Lower lobe of right lung (tissue), 2 donors: Measurements from ENCODE around the gene LSAMP. TPM values are rescaled to one million over a fixed set of nuclear protein-coding genes. Genes with fewer than 3 reads are reported as not detected.

Experiments used
- ATAC-seq, 2 donors: fragments of 200-7000 bp; cut with Tn5 transposase; one replicate each; pipeline ENCODE4 v1.9.1; 2020 to 2022; ENCODE audit warnings: mild to moderate bottlenecking in 2 of 2, moderate library complexity in 2 of 2
- DNase-seq: peaks from one replicate; pipeline ENCODE4 v3.0.0-alpha.2; 2020
- H3K27ac ChIP-seq: fragments of 200-600 bp; one replicate; pipeline ENCODE4 v1.8.0; 2022
- H3K27me3 ChIP-seq: fragments of 200-600 bp; one replicate; pipeline ENCODE4 v1.8.0; 2022; ENCODE audit warnings: low read depth
- H3K36me3 ChIP-seq: fragments of 200-600 bp; one replicate; pipeline ENCODE4 v1.8.0; 2022; ENCODE audit warnings: mild to moderate bottlenecking
- H3K4me1 ChIP-seq: fragments of 200-600 bp; one replicate; pipeline ENCODE4 v1.8.0; 2022
- H3K4me3 ChIP-seq: fragments of 200-600 bp; one replicate; pipeline ENCODE4 v1.8.0; 2022; ENCODE audit warnings: mild to moderate bottlenecking
- H3K9me3 ChIP-seq: fragments of 200-600 bp; one replicate; pipeline ENCODE4 v1.8.0; 2022
- intact Hi-C: fragments of 100-400 bp; cut with DNase I; formaldehyde crosslinking; loops from one replicate; pipeline ENCODE4 v1.11.0; 2022
- total RNA-seq: library from RNA; stranded (reverse); fragmentation: NEBNext Ultra II Directional; extraction: Animal tissue kit (Norgen Biotek cat#: 25700); gene quantifications from one replicate; pipeline ENCODE4 v1.2.1, GENCODE V29; 2021
- TF ChIP-seq, protein P1 (sequence below): fragments of 200-600 bp; IDR thresholded peaks from one replicate; pipeline ENCODE4 v1.8.0; 2022; ENCODE audit warnings: antibody characterized with exemption, mild to moderate bottlenecking
- donor health status: DM: no; HTN: yes; CAD: no; lungs with severe emphysema.

Gene LSAMP
- total RNA-seq, 1 donor from 2014 or later = 20.1 TPM

DNA sequence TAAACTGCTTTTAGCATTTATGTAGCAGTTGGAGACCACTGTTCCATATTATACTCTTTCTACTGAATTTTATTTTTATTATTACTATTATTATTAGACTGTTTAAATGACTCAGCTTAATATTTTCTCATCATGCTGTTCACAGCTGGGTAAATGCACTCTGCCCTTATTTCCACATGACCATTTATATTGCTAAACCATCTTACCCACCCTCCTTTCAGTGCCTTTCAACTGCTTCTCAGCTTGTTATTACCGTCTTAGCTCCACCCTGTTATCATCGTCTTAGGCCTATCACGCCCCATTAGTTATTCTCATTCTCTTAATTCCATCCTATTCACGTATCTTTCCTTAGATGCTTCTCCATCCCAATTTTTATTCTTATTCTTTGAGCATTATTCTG is 609.3 kb downstream of the LSAMP start:
- Histone ChIP-seq H3K4me1 (no peaks in the 10 kb centered on the region), H3K27ac (no peak overlapping the region), H3K27me3 (no peaks in the 10 kb centered on the region), H3K4me3 (no peak overlapping the region), H3K9me3 (no peaks in the 10 kb centered on the region), H3K36me3 (no peaks in the 10 kb centered on the region)
- ATAC-seq = no peak
- intact Hi-C loops = no loop called here
- no peak for DNase-seq
- TF ChIP-seq, protein P1, sequence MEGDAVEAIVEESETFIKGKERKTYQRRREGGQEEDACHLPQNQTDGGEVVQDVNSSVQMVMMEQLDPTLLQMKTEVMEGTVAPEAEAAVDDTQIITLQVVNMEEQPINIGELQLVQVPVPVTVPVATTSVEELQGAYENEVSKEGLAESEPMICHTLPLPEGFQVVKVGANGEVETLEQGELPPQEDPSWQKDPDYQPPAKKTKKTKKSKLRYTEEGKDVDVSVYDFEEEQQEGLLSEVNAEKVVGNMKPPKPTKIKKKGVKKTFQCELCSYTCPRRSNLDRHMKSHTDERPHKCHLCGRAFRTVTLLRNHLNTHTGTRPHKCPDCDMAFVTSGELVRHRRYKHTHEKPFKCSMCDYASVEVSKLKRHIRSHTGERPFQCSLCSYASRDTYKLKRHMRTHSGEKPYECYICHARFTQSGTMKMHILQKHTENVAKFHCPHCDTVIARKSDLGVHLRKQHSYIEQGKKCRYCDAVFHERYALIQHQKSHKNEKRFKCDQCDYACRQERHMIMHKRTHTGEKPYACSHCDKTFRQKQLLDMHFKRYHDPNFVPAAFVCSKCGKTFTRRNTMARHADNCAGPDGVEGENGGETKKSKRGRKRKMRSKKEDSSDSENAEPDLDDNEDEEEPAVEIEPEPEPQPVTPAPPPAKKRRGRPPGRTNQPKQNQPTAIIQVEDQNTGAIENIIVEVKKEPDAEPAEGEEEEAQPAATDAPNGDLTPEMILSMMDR = no peak

DNA sequence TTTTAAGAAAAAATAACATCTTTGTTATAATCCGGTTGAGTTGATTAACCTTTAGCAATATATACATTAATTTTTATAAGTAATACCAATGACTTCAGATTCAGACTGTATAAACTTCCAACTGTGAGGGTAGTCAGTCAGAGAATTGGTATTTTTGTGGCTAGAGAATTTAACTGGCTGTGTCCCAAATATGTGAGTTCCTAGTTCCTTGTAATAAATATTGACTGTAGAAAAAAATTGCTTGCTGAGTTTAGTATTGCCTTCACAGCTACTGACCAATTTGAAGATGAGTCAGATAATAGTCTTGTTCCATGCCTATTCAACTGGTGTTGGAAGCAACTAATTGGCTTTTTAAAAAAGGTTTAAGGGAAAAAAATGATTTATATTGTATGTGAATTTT is 611.2 kb downstream of the LSAMP start:
- Histone ChIP-seq H3K27ac (no peak overlapping the region), H3K4me3 (no peak overlapping the region), H3K9me3 (no peaks in the 10 kb centered on the region), H3K27me3 (no peaks in the 10 kb centered on the region), H3K4me1 (no peaks in the 10 kb centered on the region), H3K36me3 (no peaks in the 10 kb centered on the region)
- DNase-seq (no peak), ATAC-seq (no peak)
- intact Hi-C loops = no loop called here
- TF ChIP-seq, protein P1 = no peak

DNA sequence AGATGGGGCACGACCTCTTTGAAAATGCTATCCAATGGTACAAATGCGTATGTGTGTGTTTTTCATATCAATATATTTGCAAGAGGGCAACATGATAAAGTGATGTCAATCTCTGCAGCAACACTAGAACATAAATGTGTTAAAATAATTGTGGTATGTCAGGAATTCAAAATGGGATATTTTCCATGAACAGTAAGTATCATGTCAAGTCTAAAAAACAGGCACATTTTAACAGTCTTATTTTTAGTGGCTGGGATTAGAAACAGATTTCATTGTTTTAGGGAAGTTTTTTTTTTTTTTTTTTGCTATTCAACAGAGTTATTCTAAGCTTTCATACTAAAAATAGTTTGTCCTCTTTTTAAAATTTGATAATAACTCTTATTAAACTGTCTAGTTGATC is 612.2 kb downstream of the LSAMP start:
- H3K4me3 ChIP-seq = no peak overlapping the region
- ATAC-seq (no peak), DNase-seq (no peak)
- intact Hi-C loops = no loop called here
- no peaks in the 10 kb centered on the region for H3K27me3 ChIP-seq
- H3K27ac ChIP-seq = no peak overlapping the region
- H3K9me3 ChIP-seq = no peaks in the 10 kb centered on the region
- TF ChIP-seq, protein P1 = no peak
- H3K4me1 ChIP-seq = no peaks in the 10 kb centered on the region
- H3K36me3 ChIP-seq = no peaks in the 10 kb centered on the region

DNA sequence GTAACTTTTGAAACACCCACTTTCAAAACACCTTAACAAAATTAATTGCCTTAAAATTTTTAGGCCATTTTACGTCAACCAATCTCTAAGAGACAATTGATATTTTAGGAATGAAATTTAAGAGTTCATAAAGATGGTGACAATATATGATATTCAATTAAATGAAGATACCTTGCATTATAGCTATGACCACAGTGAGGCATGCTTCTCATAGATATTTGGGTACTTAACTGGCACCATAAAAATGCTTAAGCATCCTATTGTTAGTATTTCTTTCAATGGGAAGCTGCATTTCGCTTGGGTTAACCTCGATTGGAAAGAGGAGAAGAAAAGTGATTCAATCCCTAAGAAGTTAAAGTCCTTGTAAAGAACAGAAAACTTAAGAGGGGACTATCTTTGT is 613.0 kb downstream of the LSAMP start:
- intact Hi-C loops = no loop called here
- Histone ChIP-seq H3K27me3 (no peaks in the 10 kb centered on the region), H3K27ac (no peak overlapping the region), H3K36me3 (no peaks in the 10 kb centered on the region), H3K4me1 (no peaks in the 10 kb centered on the region), H3K4me3 (no peak overlapping the region), H3K9me3 (no peaks in the 10 kb centered on the region)
- TF ChIP-seq, protein P1 = no peak
- DNase-seq (no peak), ATAC-seq (no peak)

DNA sequence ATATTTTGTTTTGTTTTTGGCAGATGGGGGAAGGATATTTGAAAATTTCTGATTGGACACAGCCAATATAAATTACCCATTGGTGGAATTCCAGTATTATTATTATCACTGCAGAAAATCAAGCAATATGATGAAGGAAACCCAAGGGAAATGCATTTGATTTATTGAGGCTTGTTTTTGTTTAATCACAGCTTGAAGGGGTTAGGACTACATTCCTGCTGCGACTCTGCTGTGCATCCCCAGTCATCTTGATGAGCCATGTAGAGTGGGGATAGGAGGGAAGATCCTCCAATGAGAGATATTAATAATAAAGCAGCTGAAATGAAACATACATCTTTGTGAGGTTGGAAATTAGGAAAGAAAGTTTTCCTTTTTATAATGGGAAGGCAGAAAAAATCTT is 613.4 kb downstream of the LSAMP start:
- Histone ChIP-seq H3K4me3 (no peak overlapping the region), H3K27me3 (no peaks in the 10 kb centered on the region), H3K36me3 (no peaks in the 10 kb centered on the region), H3K9me3 (no peaks in the 10 kb centered on the region), H3K4me1 (no peaks in the 10 kb centered on the region), H3K27ac (no peak overlapping the region)
- ATAC-seq = no peak
- DNase-seq = no peak
- intact Hi-C loops = no loop called here
- TF ChIP-seq, protein P1 = no peak
